Stomach (tissue), 4 donors: ENCODE results near the gene SGPL1.

Experiments used
- POLR2A ChIP-seq, 4 donors: fragments of 450-650 bp; IDR thresholded peaks; one replicate each; pipeline ENCODE4 v1.6.1; 2016; ENCODE audit warnings: antibody characterized with exemption in 4 of 4, control low read depth in 2 of 4, mild to moderate bottlenecking in 1 of 4, moderate library complexity in 1 of 4
- TF ChIP-seq, protein P1 (sequence below), 7 experiments: fragments of 450-650 bp in 4 of 7; fragments of 200-600 bp in 3 of 7; sonication (generic) in 3 of 7; IDR thresholded peaks; one replicate each; pipeline ENCODE4 v1.5.1; 2016 to 2019; ENCODE audit warnings: antibody characterized with exemption in 7 of 7, control low read depth in 2 of 7, mild to moderate bottlenecking in 1 of 7

DNA sequence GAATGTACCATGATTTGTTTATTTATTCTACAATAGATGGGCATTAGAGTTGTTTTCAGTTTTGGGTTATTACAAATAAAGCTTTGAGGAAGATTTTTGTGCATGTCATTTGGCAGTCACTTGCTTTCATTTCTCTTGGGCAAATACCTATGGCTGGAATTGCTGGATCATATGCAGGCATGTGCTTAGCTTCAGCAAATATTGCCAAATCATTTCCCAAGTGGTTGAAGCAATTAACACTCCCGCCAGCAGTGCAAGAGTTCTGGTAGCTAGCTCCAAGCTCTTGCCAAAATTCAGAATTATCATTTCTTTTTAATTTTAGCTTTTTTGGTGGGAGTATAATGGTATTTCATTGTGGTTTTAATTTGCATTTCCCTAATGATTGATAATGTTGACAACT, 105.5 kb downstream of the SGPL1 start:
- TF ChIP-seq, protein P1, sequence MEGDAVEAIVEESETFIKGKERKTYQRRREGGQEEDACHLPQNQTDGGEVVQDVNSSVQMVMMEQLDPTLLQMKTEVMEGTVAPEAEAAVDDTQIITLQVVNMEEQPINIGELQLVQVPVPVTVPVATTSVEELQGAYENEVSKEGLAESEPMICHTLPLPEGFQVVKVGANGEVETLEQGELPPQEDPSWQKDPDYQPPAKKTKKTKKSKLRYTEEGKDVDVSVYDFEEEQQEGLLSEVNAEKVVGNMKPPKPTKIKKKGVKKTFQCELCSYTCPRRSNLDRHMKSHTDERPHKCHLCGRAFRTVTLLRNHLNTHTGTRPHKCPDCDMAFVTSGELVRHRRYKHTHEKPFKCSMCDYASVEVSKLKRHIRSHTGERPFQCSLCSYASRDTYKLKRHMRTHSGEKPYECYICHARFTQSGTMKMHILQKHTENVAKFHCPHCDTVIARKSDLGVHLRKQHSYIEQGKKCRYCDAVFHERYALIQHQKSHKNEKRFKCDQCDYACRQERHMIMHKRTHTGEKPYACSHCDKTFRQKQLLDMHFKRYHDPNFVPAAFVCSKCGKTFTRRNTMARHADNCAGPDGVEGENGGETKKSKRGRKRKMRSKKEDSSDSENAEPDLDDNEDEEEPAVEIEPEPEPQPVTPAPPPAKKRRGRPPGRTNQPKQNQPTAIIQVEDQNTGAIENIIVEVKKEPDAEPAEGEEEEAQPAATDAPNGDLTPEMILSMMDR (IDR thresholded peaks at IDR 0.05), result no peak
- TF ChIP-seq POLR2A (IDR thresholded peaks at IDR 0.05), result no peak
